RWPE2 (cell line): ENCODE measurements around the gene MEF2A.

ENCODE experiments used
- ATAC-seq: fragments of 200-7000 bp; cut with Tn5 transposase; 3 replicates; pipeline ENCODE4 v1.9.1; 2021; ENCODE audit warnings: low read depth
- DNase-seq: peaks from one replicate; pipeline ENCODE4 v3.0.0-alpha.2; 2020; ENCODE audit warnings: low spot score
- H3K27ac ChIP-seq: fragments of 450-650 bp; 2 replicates; pipeline ENCODE4 v1.5.1; 2017; ENCODE audit warnings: mild to moderate bottlenecking; ENCODE audit not compliant: poor library complexity, severe bottlenecking
- H3K27me3 ChIP-seq: fragments of 250-450 bp; sonication (Bioruptor Pico); 2 replicates; pipeline ENCODE4 v1.5.1; 2021; ENCODE audit warnings: mild to moderate bottlenecking, moderate library complexity; ENCODE audit not compliant: insufficient read depth, poor library complexity, severe bottlenecking
- H3K36me3 ChIP-seq: fragments of 250-450 bp; sonication (Bioruptor Pico); 2 replicates; pipeline ENCODE4 v1.5.1; 2020; ENCODE audit warnings: low read depth, mild to moderate bottlenecking, moderate library complexity
- H3K4me1 ChIP-seq: fragments of 250-450 bp; sonication (Bioruptor Pico); 2 replicates; pipeline ENCODE4 v1.5.1; 2021; ENCODE audit warnings: mild to moderate bottlenecking, moderate library complexity; ENCODE audit not compliant: insufficient read depth, poor library complexity, severe bottlenecking
- H3K4me3 ChIP-seq: fragments of 250-450 bp; sonication (Bioruptor Pico); 2 replicates; pipeline ENCODE4 v1.5.1; 2021; ENCODE audit warnings: mild to moderate bottlenecking, moderate library complexity; ENCODE audit not compliant: severe bottlenecking
- H3K9me3 ChIP-seq: fragments of 250-450 bp; sonication (Bioruptor Pico); 2 replicates; pipeline ENCODE4 v1.5.1; 2021; ENCODE audit warnings: mild to moderate bottlenecking, moderate library complexity; ENCODE audit not compliant: severe bottlenecking
- CTCF ChIP-seq: fragments of 450-650 bp; IDR thresholded peaks from one replicate; pipeline ENCODE4 v1.5.1; 2017; ENCODE audit warnings: mild to moderate bottlenecking, moderate library complexity; ENCODE audit not compliant: poor library complexity, severe bottlenecking

MEF2A gene

GRCh38 chr15:99598296-99598695 lies 32.5 kb downstream of the MEF2A start:
- Histone ChIP-seq H3K4me3 (no peak overlapping the region), H3K36me3 (peaks cover 11% of the 10 kb centered on the region), H3K4me1 (peaks cover 3% of the 10 kb centered on the region), H3K27ac (no peak overlapping the region), H3K9me3 (no peaks in the 10 kb centered on the region), H3K27me3 (no peaks in the 10 kb centered on the region)
- DNase-seq (no peak), ATAC-seq (no peak)
- TF ChIP-seq CTCF = no peak

GRCh38 chr15:99603828-99604227 lies 38.0 kb downstream of the MEF2A start:
- no peak for ATAC-seq
- no peak for TF ChIP-seq CTCF

GRCh38 chr15:99604865-99605264 lies 39.1 kb downstream of the MEF2A start:
- H3K27ac ChIP-seq = peak overlapping the region; percentile 82
- TF ChIP-seq CTCF = no peak
- H3K4me3 ChIP-seq = no peak overlapping the region
- DNase-seq (no peak), ATAC-seq (0 out of 3 replicates have a peak, but pooled peaks have one; percentile 3)
- peaks cover 29% of the 10 kb centered on the region for H3K4me1 ChIP-seq
- peaks cover 4% of the 10 kb centered on the region; the same call in 1 of the 2 replicates for H3K36me3 ChIP-seq
- no peaks in the 10 kb centered on the region for H3K27me3 ChIP-seq
- no peaks in the 10 kb centered on the region for H3K9me3 ChIP-seq

More at GRCh38 chr15:99603828-99604227, 38.0 kb downstream of the MEF2A start:
- peaks cover 29% of the 10 kb centered on the region for H3K4me1 ChIP-seq
- no peak overlapping the region for H3K4me3 ChIP-seq
- H3K9me3 ChIP-seq = no peaks in the 10 kb centered on the region
- DNase-seq = no peak
- H3K36me3 ChIP-seq = peaks cover 11% of the 10 kb centered on the region
- H3K27me3 ChIP-seq = no peaks in the 10 kb centered on the region
- peak overlapping the region; percentile 82 for H3K27ac ChIP-seq

GRCh38 chr15:99605490-99605931 lies 39.7 kb downstream of the MEF2A start:
- peak overlapping the region; percentile 82 for H3K27ac ChIP-seq
- no peaks in the 10 kb centered on the region for H3K9me3 ChIP-seq
- peaks cover 29% of the 10 kb centered on the region for H3K4me1 ChIP-seq
- H3K4me3 ChIP-seq = no peak overlapping the region
- no peaks in the 10 kb centered on the region for H3K36me3 ChIP-seq
- TF ChIP-seq CTCF = no peak
- DNase-seq (peak; percentile 81), ATAC-seq (peak; percentile 94)
- H3K27me3 ChIP-seq = no peaks in the 10 kb centered on the region

- Histone ChIP-seq H3K27ac (peak overlapping the region; percentile 82), H3K27me3 (no peaks in the 10 kb centered on the region), H3K9me3 (no peaks in the 10 kb centered on the region), H3K4me3 (no peak overlapping the region), H3K4me1 (peaks cover 29% of the 10 kb centered on the region), H3K36me3 (no peaks in the 10 kb centered on the region)
- ATAC-seq (no peak), DNase-seq (no peak)
- no peak for TF ChIP-seq CTCF
Observed at GRCh38 chr15:99605990-99606389, 40.2 kb downstream of the MEF2A start.
